Measurements from ENCODE around the gene FCHSD2. TPM values are rescaled to one million over a fixed set of nuclear protein-coding genes. Genes with fewer than 3 reads are reported as not detected.
A peak's percentile ranks its signal among the peaks of the same experiment; 100 is the strongest.

The FCHSD2 gene
- total RNA-seq, 1 donor from 2014 or later, result 18.9 TPM

- H3K36me3 Mint-ChIP-seq (ENCODE audit: low read depth, unreplicated experiment), result peaks cover 3% of the 10 kb centered on the region
- peaks cover 1% of the 10 kb centered on the region for H3K4me1 Mint-ChIP-seq (ENCODE audit: low read depth, unreplicated experiment)
- Histone ChIP-seq H2AFZ (ENCODE audit: low read depth, low read length) (no peak overlapping the region), H3K27ac (ENCODE audit: low read depth, low read length) (no peak overlapping the region), H4K20me1 (ENCODE audit: insufficient read depth, low read length) (no peaks in the 10 kb centered on the region), H3K9ac (ENCODE audit: low read length) (no peak overlapping the region), H3K9me3 (ENCODE audit: insufficient read depth, low read depth, low read length) (no peaks in the 10 kb centered on the region), H3K36me3 (ENCODE audit: insufficient read depth, low read length) (no peaks in the 10 kb centered on the region), H3K4me2 (ENCODE audit: low read length) (peak overlapping the region; percentile 2), H3K79me2 (ENCODE audit: insufficient read depth, low read length) (no peaks in the 10 kb centered on the region), H3K4me1 (ENCODE audit: insufficient read depth, low read length) (peaks cover 6% of the 10 kb centered on the region), H3K27me3 (ENCODE audit: insufficient read depth, low read length) (no peaks in the 10 kb centered on the region), H3K4me3 (ENCODE audit: insufficient read depth, low read depth, low read length) (no peak overlapping the region)
- no peak overlapping the region for H3K27ac Mint-ChIP-seq (ENCODE audit: unreplicated experiment)
- H3K4me3 Mint-ChIP-seq (ENCODE audit: unreplicated experiment), result no peak overlapping the region
- H3K9me3 Mint-ChIP-seq (ENCODE audit: unreplicated experiment), result no peaks in the 10 kb centered on the region
- TF ChIP-seq CTCF (IDR thresholded peaks at IDR 0.05; ENCODE audit: insufficient read depth, low read depth, low read length) (no peak), EZH2 (IDR thresholded peaks at IDR 0.05; ENCODE audit: insufficient read depth, low read length) (no peak)
- DNase-seq (ENCODE audit: low read depth), result peak; percentile 70
- no peaks in the 10 kb centered on the region for H3K27me3 Mint-ChIP-seq (ENCODE audit: low read depth, unreplicated experiment)
- FAIRE-seq, result no peak
Observed at GRCh38 chr11:72932132-72932570, 210.0 kb downstream of the FCHSD2 start.

GRCh38 chr11:72930008-72930407, 212.1 kb downstream of the FCHSD2 start:
- Histone ChIP-seq H3K9ac (ENCODE audit: low read length) (no peak overlapping the region), H3K27me3 (ENCODE audit: insufficient read depth, low read length) (no peaks in the 10 kb centered on the region), H3K9me3 (ENCODE audit: insufficient read depth, low read depth, low read length) (no peaks in the 10 kb centered on the region), H3K27ac (ENCODE audit: low read depth, low read length) (no peak overlapping the region), H3K4me3 (ENCODE audit: insufficient read depth, low read depth, low read length) (no peak overlapping the region), H3K79me2 (ENCODE audit: insufficient read depth, low read length) (no peaks in the 10 kb centered on the region), H3K36me3 (ENCODE audit: insufficient read depth, low read length) (no peaks in the 10 kb centered on the region), H4K20me1 (ENCODE audit: insufficient read depth, low read length) (no peaks in the 10 kb centered on the region), H3K4me2 (ENCODE audit: low read length) (no peak overlapping the region), H3K4me1 (ENCODE audit: insufficient read depth, low read length) (peaks cover 6% of the 10 kb centered on the region), H2AFZ (ENCODE audit: low read depth, low read length) (no peak overlapping the region)
- DNase-seq (ENCODE audit: low read depth) (peak; percentile 58), FAIRE-seq (no peak)
- TF ChIP-seq EZH2 (IDR thresholded peaks at IDR 0.05; ENCODE audit: insufficient read depth, low read length) (no peak), CTCF (IDR thresholded peaks at IDR 0.05; ENCODE audit: insufficient read depth, low read depth, low read length) (no peak)
- Mint-ChIP-seq H3K4me1 (ENCODE audit: low read depth, unreplicated experiment) (peaks cover 1% of the 10 kb centered on the region), H3K9me3 (ENCODE audit: unreplicated experiment) (no peaks in the 10 kb centered on the region), H3K27me3 (ENCODE audit: low read depth, unreplicated experiment) (no peaks in the 10 kb centered on the region), H3K4me3 (ENCODE audit: unreplicated experiment) (no peak overlapping the region), H3K36me3 (ENCODE audit: low read depth, unreplicated experiment) (peaks cover 3% of the 10 kb centered on the region), H3K27ac (ENCODE audit: unreplicated experiment) (no peak overlapping the region)

- DNase-seq (ENCODE audit: low read depth), result no peak
- no peak for FAIRE-seq
- H3K4me1 ChIP-seq (ENCODE audit: insufficient read depth, low read length), result peaks cover 6% of the 10 kb centered on the region
- Mint-ChIP-seq H3K27me3 (ENCODE audit: low read depth, unreplicated experiment) (no peaks in the 10 kb centered on the region), H3K4me1 (ENCODE audit: low read depth, unreplicated experiment) (peaks cover 1% of the 10 kb centered on the region), H3K27ac (ENCODE audit: unreplicated experiment) (no peak overlapping the region), H3K4me3 (ENCODE audit: unreplicated experiment) (no peak overlapping the region), H3K9me3 (ENCODE audit: unreplicated experiment) (no peaks in the 10 kb centered on the region), H3K36me3 (ENCODE audit: low read depth, unreplicated experiment) (peaks cover 3% of the 10 kb centered on the region)
- H3K27me3 ChIP-seq (ENCODE audit: insufficient read depth, low read length), result no peaks in the 10 kb centered on the region
- H3K9ac ChIP-seq (ENCODE audit: low read length), result no peak overlapping the region
- no peak overlapping the region for H2AFZ ChIP-seq (ENCODE audit: low read depth, low read length)
- H3K9me3 ChIP-seq (ENCODE audit: insufficient read depth, low read depth, low read length), result no peaks in the 10 kb centered on the region
- no peak overlapping the region for H3K27ac ChIP-seq (ENCODE audit: low read depth, low read length)
- no peaks in the 10 kb centered on the region for H3K79me2 ChIP-seq (ENCODE audit: insufficient read depth, low read length)
- TF ChIP-seq CTCF (IDR thresholded peaks at IDR 0.05; ENCODE audit: insufficient read depth, low read depth, low read length), result no peak
- TF ChIP-seq EZH2 (IDR thresholded peaks at IDR 0.05; ENCODE audit: insufficient read depth, low read length), result no peak
- no peaks in the 10 kb centered on the region for H4K20me1 ChIP-seq (ENCODE audit: insufficient read depth, low read length)
- no peak overlapping the region for H3K4me2 ChIP-seq (ENCODE audit: low read length)
- no peak overlapping the region for H3K4me3 ChIP-seq (ENCODE audit: insufficient read depth, low read depth, low read length)
- no peaks in the 10 kb centered on the region for H3K36me3 ChIP-seq (ENCODE audit: insufficient read depth, low read length)
Observed at GRCh38 chr11:72929256-72929655, 212.9 kb downstream of the FCHSD2 start.

Measured in astrocyte (in vitro differentiated cells and primary cell).